RWPE1 (cell line): ENCODE data around the gene TMEM244.
A peak's percentile ranks its signal among the peaks of the same experiment; 100 is the strongest.
"Not testable (repeated sequence)": the region's sequence is repeated elsewhere in the genome, so short reads cannot be mapped to it uniquely, and the experiment has no call there.

Experiments
- CTCF ChIA-PET: fragments of 350-600 bp; sonication (Branson Sonifier 250); formaldehyde crosslinking; extraction: SDS; loops from one replicate; lab custom pipeline; 2021; lab: Yijun Ruan, JAX
- POLR2A ChIA-PET: fragments of 400-600 bp; formaldehyde crosslinking; extraction: SDS; loops from one replicate; lab custom pipeline; 2020; ENCODE audit warnings: antibody characterized with exemption; ENCODE audit not compliant: low non-redundant PET; lab: Yijun Ruan, JAX
- DNase-seq: peaks from one replicate; pipeline ENCODE4 v3.0.0; 2012; ENCODE audit warnings: low spot score
- H3K27ac ChIP-seq: fragments of 450-650 bp; 2 replicates; pipeline ENCODE4 v1.5.1; 2017
- CTCF ChIP-seq: fragments of 450-650 bp; conservative IDR thresholded peaks from 2 replicates; pipeline ENCODE4 v1.5.1; 2017; ENCODE audit warnings: low read depth, mild to moderate bottlenecking

Gene TMEM244

GRCh38 chr6:129812145-129812777 is 48.9 kb downstream of the TMEM244 start:
- POLR2A ChIA-PET = no interaction called here
- CTCF ChIA-PET = interaction anchor here (0.7 kb wide), 1 partner anchor 863 kb away, joined by 3 read pairs; no protein-coding TSS in a partner anchor
- no peak overlapping the region for H3K27ac ChIP-seq
- TF ChIP-seq CTCF = no peak
- DNase-seq = no peak

- CTCF ChIA-PET, DNase-seq, H3K27ac ChIP-seq, POLR2A ChIA-PET: not testable (repeated sequence)
Measured at GRCh38 chr6:129807141-129807540, 54.0 kb downstream of the TMEM244 start.

- POLR2A ChIA-PET = not testable (repeated sequence)
Measured at GRCh38 chr6:129802920-129803319, 58.2 kb downstream of the TMEM244 start.

GRCh38 chr6:129801909-129802308 is 59.2 kb downstream of the TMEM244 start:
- no peak for TF ChIP-seq CTCF
- DNase-seq = no peak
- H3K27ac ChIP-seq = no peak overlapping the region
- ChIA-PET POLR2A (no interaction called here), CTCF (no interaction called here)

More at GRCh38 chr6:129802920-129803319, 58.2 kb downstream of the TMEM244 start:
- DNase-seq, CTCF ChIA-PET, H3K27ac ChIP-seq: not testable (repeated sequence)

GRCh38 chr6:129795261-129795660 is 65.9 kb downstream of the TMEM244 start:
- no peak overlapping the region for H3K27ac ChIP-seq
- ChIA-PET CTCF (no interaction called here), POLR2A (no interaction called here)
- DNase-seq = peak; percentile 61
- no peak for TF ChIP-seq CTCF

GRCh38 chr6:129793447-129793846 is 67.7 kb downstream of the TMEM244 start:
- CTCF ChIA-PET = interaction anchor here (0.6 kb wide), 2 partner anchors 54 to 197 kb away, joined by 3 to 5 read pairs; no protein-coding TSS in a partner anchor

GRCh38 chr6:129792049-129792448 is 69.1 kb downstream of the TMEM244 start:
- ChIA-PET POLR2A (no interaction called here), CTCF (interaction anchor here (1.0 kb wide), 1 partner anchor 229 kb away, joined by 6 read pairs; no protein-coding TSS in a partner anchor)
- TF ChIP-seq CTCF = no peak
- no peak overlapping the region for H3K27ac ChIP-seq
- DNase-seq = no peak

More at GRCh38 chr6:129793447-129793846, 67.7 kb downstream of the TMEM244 start:
- H3K27ac ChIP-seq = no peak overlapping the region
- no peak for TF ChIP-seq CTCF
- no peak for DNase-seq
- POLR2A ChIA-PET = no interaction called here
